Measurements from ENCODE around the gene THRB. TPM values are rescaled to one million over a fixed set of nuclear protein-coding genes. Genes with fewer than 3 reads are reported as not detected.

The THRB gene
- polyA plus RNA-seq, 2 of the 4 experiments (the other 2 are of a cell fraction): 2.0 to 2.3 TPM

GRCh38 chr3:24235121-24235520 lies 259.5 kb downstream of the THRB start:
- CTCF ChIA-PET: interaction anchor here (0.6 to 2.1 kb wide), 3 partner anchors 49 to 236 kb away, joined by 3 to 10 read pairs (median 8); no protein-coding TSS in a partner anchor
- 0 out of 6 replicates have a peak overlapping the region, but pooled peaks of 1 of the 2 experiments have one; percentile 4 for H3K27ac ChIP-seq
- POLR2A ChIA-PET: no interaction called here
- DNase-seq (ENCODE audit: low read depth in 1 of 2, low spot score in 1 of 2): peak in 1 of 2 experiments; percentile 20
- no peak for ATAC-seq
- H3K4me3 ChIP-seq: no peak overlapping the region
- FAIRE-seq: no peak
- TF ChIP-seq ATOH8 (CRISPR knock-in tag; IDR thresholded peaks at IDR 0.05; ENCODE audit: low read depth) (no peak), FOSL2 (IDR thresholded peaks at IDR 0.05) (no peak), FOSL2 (CRISPR knock-in tag; IDR thresholded peaks at IDR 0.05) (0 out of 2 replicates have a peak, but pooled peaks have one; percentile 6)
- no peaks in the 10 kb centered on the region for H3K9me3 ChIP-seq
- WGBS (ENCODE audit: missing lambda C conversion rate): 32% methylated on average over 3 of the region's 3 CpGs
- peak overlapping the region; percentile 7; the same call in 2 of the 3 replicates for H3K4me2 ChIP-seq
- H3K4me1 ChIP-seq: peaks cover 26% of the 10 kb centered on the region

GRCh38 chr3:24232784-24233183 lies 261.9 kb downstream of the THRB start:
- 85% methylated on average over 1 of the region's 1 CpG for WGBS (ENCODE audit: missing lambda C conversion rate)
- FAIRE-seq: no peak
- TF ChIP-seq KDM1A (IDR thresholded peaks at IDR 0.05; ENCODE audit: low read depth) (no peak), RNF2 (IDR thresholded peaks at IDR 0.05; ENCODE audit: borderline replicate concordance, low read depth) (no peak), MAX (IDR thresholded peaks at IDR 0.05) (no peak), HEYL (CRISPR knock-in tag; IDR thresholded peaks at IDR 0.05) (no peak), ATOH8 (CRISPR knock-in tag; IDR thresholded peaks at IDR 0.05; ENCODE audit: low read depth) (no peak), RAD21 (conservative IDR thresholded peaks at IDR 0.05 in 1 of 2, IDR thresholded peaks at IDR 0.05 in 1 of 2) (no peak), FOXS1 (CRISPR knock-in tag; IDR thresholded peaks at IDR 0.05) (no peak), MYC (IDR thresholded peaks at IDR 0.05; ENCODE audit: borderline replicate concordance, low read length) (no peak), EHF (CRISPR knock-in tag; IDR thresholded peaks at IDR 0.05) (no peak), POLR2A (IDR thresholded peaks at IDR 0.05; ENCODE audit: low read length) (no peak), FOSL2 (IDR thresholded peaks at IDR 0.05) (no peak), FOSL2 (CRISPR knock-in tag; IDR thresholded peaks at IDR 0.05) (no peak), JUNB (IDR thresholded peaks at IDR 0.05) (no peak), SMC3 (IDR thresholded peaks at IDR 0.05) (no peak), ZFP36 (IDR thresholded peaks at IDR 0.05; ENCODE audit: borderline replicate concordance, partially characterized antibody) (no peak), CHD2 (IDR thresholded peaks at IDR 0.05; ENCODE audit: low read length, partially characterized antibody) (no peak), NFE2L2 (conservative IDR thresholded peaks at IDR 0.05; ENCODE audit: low read length) (no peak), HES2 (IDR thresholded peaks at IDR 0.05) (no peak), HOXB13 (CRISPR knock-in tag; IDR thresholded peaks at IDR 0.05; ENCODE audit: low read depth) (no peak), CEBPB (IDR thresholded peaks at IDR 0.05) (no peak)
- CTCF ChIA-PET: interaction anchor here (1.0 to 1.3 kb wide), 2 partner anchors 47 to 451 kb away, joined by 4 read pairs; no protein-coding TSS in a partner anchor
- no peak for DNase-seq (ENCODE audit: low read depth in 1 of 2, low spot score in 1 of 2)
- H3K9me3 ChIP-seq: no peaks in the 10 kb centered on the region
- peaks cover 16% of the 10 kb centered on the region for H3K4me1 ChIP-seq
- no peak for ATAC-seq
- H3K4me3 ChIP-seq: no peak overlapping the region
- no peak overlapping the region for H3K27ac ChIP-seq
- no peak overlapping the region for H3K4me2 ChIP-seq
- POLR2A ChIA-PET: no interaction called here

GRCh38 chr3:24229468-24230221 lies 265.0 kb downstream of the THRB start:
- 34% methylated on average over 5 of the region's 5 CpGs for WGBS (ENCODE audit: missing lambda C conversion rate)
- no peak for FAIRE-seq
- no peak for TF ChIP-seq TP53 (CRISPR knock-in tag; IDR thresholded peaks at IDR 0.05)
- no peak for TF ChIP-seq HOXB5 (CRISPR knock-in tag; IDR thresholded peaks at IDR 0.05)
- TF ChIP-seq FOSL2 (IDR thresholded peaks at IDR 0.05): no peak
- TF ChIP-seq FOSL2 (CRISPR knock-in tag; IDR thresholded peaks at IDR 0.05): no peak
- no peak for TF ChIP-seq MYC (IDR thresholded peaks at IDR 0.05; ENCODE audit: borderline replicate concordance, low read length)
- TF ChIP-seq CBX2 (IDR thresholded peaks at IDR 0.05; ENCODE audit: borderline replicate concordance, low read depth): no peak
- no peak for TF ChIP-seq RNF2 (IDR thresholded peaks at IDR 0.05; ENCODE audit: borderline replicate concordance, low read depth)
- no peak for TF ChIP-seq NFE2L2 (conservative IDR thresholded peaks at IDR 0.05; ENCODE audit: low read length)
- no peak for TF ChIP-seq TFCP2L1 (CRISPR knock-in tag; IDR thresholded peaks at IDR 0.05)
- TF ChIP-seq HOXA7 (CRISPR knock-in tag; IDR thresholded peaks at IDR 0.05): no peak
- no peak for TF ChIP-seq REST (IDR thresholded peaks at IDR 0.05)

More at GRCh38 chr3:24229468-24230221, 265.0 kb downstream of the THRB start:
- ATAC-seq (no peak), DNase-seq (ENCODE audit: low read depth in 1 of 2, low spot score in 1 of 2) (no peak)
- CTCF ChIA-PET: interaction anchor here (0.6 to 1.6 kb wide), 3 partner anchors 10 to 215 kb away, joined by 3 to 4 read pairs (median 3); no protein-coding TSS in a partner anchor
- Histone ChIP-seq H3K4me1 (no peaks in the 10 kb centered on the region; the same call in 2 of the 3 replicates), H3K9me3 (no peaks in the 10 kb centered on the region), H3K4me2 (no peak overlapping the region), H3K4me3 (no peak overlapping the region), H3K27ac (no peak overlapping the region)
- POLR2A ChIA-PET: no interaction called here
